T-cell (primary cell): ENCODE data around the gene LRFN2. TPM values are rescaled to one million over a fixed set of nuclear protein-coding genes. Genes with fewer than 3 reads are reported as not detected.
A peak's percentile ranks its signal among the peaks of the same experiment; 100 is the strongest.

Experiments used
- ATAC-seq, 4 experiments: fragments of 200-7000 bp in 3 of 4; fragments of 150-1000 bp in 1 of 4; cut with Tn5 transposase; replicated peaks in 1 of 4; 1 replicate in 3 of 4; 2 replicates in 1 of 4; pipeline ENCODE4 v1.10.0; 2021; ENCODE audit warnings: moderate library complexity in 3 of 4, mild to moderate bottlenecking in 2 of 4, moderate number of reproducible peaks in 1 of 4
- CTCF ChIA-PET, 2 donors: fragments of 300-600 bp; sonication (Branson Sonifier 250); formaldehyde crosslinking; loops; one replicate each; lab custom pipeline; 2022; ENCODE audit warnings: antibody characterized with exemption in 2 of 2; lab: Charles Lee
- POLR2A ChIA-PET, 2 donors: fragments of 300-600 bp; sonication (Branson Sonifier 250); formaldehyde crosslinking; loops; one replicate each; lab custom pipeline; 2022; ENCODE audit warnings: antibody characterized with exemption in 2 of 2; lab: Charles Lee
- DNase-seq, 35 experiments: peaks; one replicate each; pipeline versions ENCODE4 v3.0.0 to v3.0.0-alpha.2; 2013 to 2023
- H3K27ac ChIP-seq: one replicate; pipeline ENCODE4 v1.5.1; 2013; ENCODE audit warnings: low read length
- H3K27me3 ChIP-seq, 2 experiments: replicated peaks in 1 of 2; 1 replicate in 1 of 2; 2 replicates in 1 of 2; pipeline versions ENCODE4 v1.6.1 to v1.7.0; 2013; ENCODE audit warnings: low read length in 1 of 2, mixed read lengths in 1 of 2; ENCODE audit not compliant: control insufficient read depth in 2 of 2, insufficient read depth in 2 of 2; ENCODE audit errors: extremely low read depth in 1 of 2
- H3K36me3 ChIP-seq, 2 donors: 1 replicate in 1 of 2; 2 replicates in 1 of 2; pipeline versions ENCODE4 v1.6.1 to v1.7.0; 2013; ENCODE audit warnings: low read length in 1 of 2; ENCODE audit not compliant: control insufficient read depth in 2 of 2, insufficient read depth in 1 of 2; ENCODE audit errors: extremely low read depth in 1 of 2
- H3K4me1 ChIP-seq, 2 experiments: 1 replicate in 1 of 2; 2 replicates in 1 of 2; pipeline versions ENCODE4 v1.6.1 to v1.7.0; 2013; ENCODE audit warnings: low read length in 2 of 2, mixed read lengths in 1 of 2; ENCODE audit not compliant: insufficient read depth in 2 of 2, control insufficient read depth in 1 of 2; ENCODE audit errors: extremely low read depth in 1 of 2
- H3K4me3 ChIP-seq, 2 donors: 1 replicate in 1 of 2; 2 replicates in 1 of 2; pipeline versions ENCODE4 v1.5.1 to v1.7.0; 2013; ENCODE audit warnings: mild to moderate bottlenecking in 2 of 2, low read length in 1 of 2, moderate library complexity in 1 of 2; ENCODE audit not compliant: control insufficient read depth in 1 of 2; ENCODE audit errors: extremely low read depth in 1 of 2
- H3K9me3 ChIP-seq: 2 replicates; pipeline ENCODE4 v1.7.0; 2013
- H3K27ac Mint-ChIP-seq, 2 donors: one replicate each; pipeline ENCODE4 v1.8.0; 2020 to 2021; ENCODE audit warnings: mild to moderate bottlenecking in 2 of 2, mixed read lengths in 2 of 2
- H3K27me3 Mint-ChIP-seq, 2 donors: one replicate each; pipeline ENCODE4 v1.8.0; 2021 to 2022; ENCODE audit warnings: mixed read lengths in 2 of 2
- H3K36me3 Mint-ChIP-seq: one replicate; pipeline ENCODE4 v1.8.0; 2021; ENCODE audit warnings: mixed read lengths
- H3K4me1 Mint-ChIP-seq, 3 donors: one replicate each; pipeline ENCODE4 v1.8.0; 2020 to 2022; ENCODE audit warnings: mixed read lengths in 3 of 3, mild to moderate bottlenecking in 1 of 3
- H3K4me3 Mint-ChIP-seq, 3 donors: one replicate each; pipeline ENCODE4 v1.8.0; 2020 to 2022; ENCODE audit warnings: mild to moderate bottlenecking in 3 of 3, mixed read lengths in 3 of 3, moderate library complexity in 3 of 3
- H3K9me3 Mint-ChIP-seq, 3 donors: one replicate each; pipeline ENCODE4 v1.8.0; 2020 to 2022; ENCODE audit warnings: mixed read lengths in 3 of 3
- WGBS: methylation state at CpG from one replicate; pipeline ENCODE4 v1.1.5; 2013; ENCODE audit warnings: missing lambda C conversion rate; ENCODE audit not compliant: insufficient coverage; 5-methylcytosine and 5-hydroxymethylcytosine counted together
- total RNA-seq, 35 experiments: library from RNA in 6 of 35; stranded (reverse) in 6 of 35; fragments of 120-200 nt in 1 of 35; gene quantifications; one replicate each; pipeline versions ENCODE4 v1.2.1 to v1.2.4 and lab custom pipeline; 2013 to 2026

LRFN2 gene
- total RNA-seq, 5 donors from 2014 or later (not counting 1 experiment from before 2014, with no cell fraction given), result 0.12 to 1.7 (median 0.92) TPM

DNA sequence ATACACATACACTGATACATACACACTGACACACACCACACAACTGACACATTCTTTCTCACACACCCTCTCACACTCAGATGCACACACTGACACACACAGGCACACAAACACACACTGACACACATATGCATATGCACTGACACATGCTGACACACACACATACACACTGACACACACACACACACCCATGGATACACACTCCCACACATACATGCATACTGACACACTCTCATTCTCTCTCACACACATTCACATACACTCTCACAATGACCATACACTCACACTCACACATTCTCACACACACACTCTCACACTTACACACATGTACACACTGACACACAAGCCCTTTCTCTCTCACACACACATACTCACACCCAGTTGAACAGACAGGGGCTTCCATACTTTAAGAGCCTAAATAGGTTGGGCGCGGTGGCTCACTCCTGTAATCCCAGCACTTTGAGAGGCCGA is 236.4 kb downstream of the LRFN2 start:
- ChIA-PET POLR2A (no interaction called here), CTCF (no interaction called here)
- Histone ChIP-seq H3K27me3 (peaks cover 0 to 16% of the 10 kb centered on the region in 2 experiments), H3K36me3 (no peaks in the 10 kb centered on the region), H3K4me1 (peaks cover 0 to 4% of the 10 kb centered on the region in 2 experiments), H3K9me3 (no peaks in the 10 kb centered on the region), H3K4me3 (no peak overlapping the region), H3K27ac (no peak overlapping the region)
- DNase-seq, result no peak
- no peaks in the 10 kb centered on the region for H3K9me3 Mint-ChIP-seq
- H3K27me3 Mint-ChIP-seq, result no peaks in the 10 kb centered on the region
- H3K27ac Mint-ChIP-seq, result no peak overlapping the region
- ATAC-seq, result no peak
- no peak overlapping the region for H3K4me3 Mint-ChIP-seq
- 100% methylated on average over 2 of the region's 3 CpGs for WGBS
- no peaks in the 10 kb centered on the region for H3K4me1 Mint-ChIP-seq
- no peaks in the 10 kb centered on the region for H3K36me3 Mint-ChIP-seq

DNA sequence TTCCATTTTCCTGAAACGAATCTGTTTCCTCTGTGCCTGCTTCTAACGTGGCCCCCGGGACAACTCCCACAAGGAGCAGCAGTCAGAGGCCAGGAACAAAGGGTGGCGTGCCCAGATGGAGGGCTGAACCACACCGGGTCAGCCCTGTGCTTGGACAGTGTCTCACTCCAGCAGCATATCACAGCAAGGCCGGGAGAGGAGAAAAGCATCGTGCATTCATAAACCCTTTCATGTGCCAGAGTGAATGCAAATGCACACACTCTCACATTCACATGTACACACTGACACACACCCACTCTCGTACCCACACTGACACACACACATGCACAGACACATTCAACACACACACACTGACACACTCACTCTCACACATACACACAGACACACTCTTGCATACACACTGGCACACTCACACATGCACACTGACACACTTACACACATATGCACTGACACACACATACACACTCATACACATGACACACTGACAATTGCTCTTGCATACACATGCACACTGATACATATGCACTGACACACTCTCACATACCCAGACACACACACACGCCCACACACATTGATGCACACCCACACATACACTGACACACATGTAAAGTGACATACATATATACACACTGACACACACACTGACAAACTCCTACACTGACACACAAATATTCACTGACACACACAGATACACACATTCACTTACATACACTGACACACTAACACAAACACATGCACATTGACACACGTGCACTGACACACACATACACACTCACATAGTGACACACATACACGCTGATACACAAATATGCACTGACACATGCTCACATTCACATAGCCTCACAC is 237.0 kb downstream of the LRFN2 start:
- peaks cover 0 to 19% of the 10 kb centered on the region in 2 experiments for H3K27me3 ChIP-seq
- ATAC-seq (no peak), DNase-seq (no peak)
- Mint-ChIP-seq H3K27me3 (no peaks in the 10 kb centered on the region), H3K4me1 (no peaks in the 10 kb centered on the region), H3K4me3 (no peak overlapping the region), H3K36me3 (no peaks in the 10 kb centered on the region), H3K9me3 (no peaks in the 10 kb centered on the region), H3K27ac (no peak overlapping the region)
- no peaks in the 10 kb centered on the region for H3K9me3 ChIP-seq
- CTCF ChIA-PET, result no interaction called here
- peaks cover 0 to 4% of the 10 kb centered on the region in 2 experiments for H3K4me1 ChIP-seq
- no peak overlapping the region for H3K27ac ChIP-seq
- H3K4me3 ChIP-seq, result no peak overlapping the region
- POLR2A ChIA-PET, result interaction anchor here in 1 of 2 donors (1.2 kb wide), 1 partner anchor 709 kb away, joined by 4 read pairs; no protein-coding TSS in a partner anchor
- WGBS, result 73% methylated on average over 11 of the region's 11 CpGs
- H3K36me3 ChIP-seq, result no peaks in the 10 kb centered on the region

DNA sequence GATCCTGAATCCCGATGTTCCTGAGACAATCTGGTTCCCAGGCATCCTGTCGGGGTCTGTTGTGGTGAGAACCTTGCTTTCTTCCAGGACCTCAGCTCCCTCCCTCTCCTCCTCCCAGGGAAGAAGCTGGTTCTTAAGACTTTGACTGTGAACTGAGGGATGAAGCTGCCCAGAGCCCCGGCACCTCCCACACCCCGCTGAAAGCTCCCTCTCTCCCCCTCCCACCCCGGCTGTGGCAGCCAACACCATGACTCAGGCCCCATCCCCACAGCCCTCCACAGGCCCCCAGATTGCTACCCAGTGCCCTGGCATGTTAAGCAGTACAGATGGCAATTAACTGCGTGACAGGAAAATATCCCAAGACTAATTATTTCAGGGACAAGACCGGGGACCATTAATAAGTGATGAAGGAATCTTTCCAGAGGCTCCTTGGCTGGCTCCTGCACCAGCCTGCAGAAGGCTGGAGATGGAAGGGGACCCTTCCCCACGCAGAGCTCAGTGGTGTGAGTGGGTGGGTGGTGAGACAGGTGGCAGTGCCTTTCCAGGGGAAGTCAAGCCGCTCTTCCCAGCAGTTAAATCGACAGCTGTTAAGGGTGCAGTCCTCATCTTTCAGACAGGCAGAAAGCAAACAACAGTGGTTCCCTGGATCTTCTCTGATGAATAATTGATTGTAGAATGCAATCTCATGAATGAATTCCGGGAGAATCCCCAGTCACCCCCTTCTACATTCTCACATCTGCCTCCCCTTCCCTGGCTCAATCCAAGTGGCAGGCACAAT is 237.9 kb downstream of the LRFN2 start:
- 65% methylated on average over 5 of the region's 11 CpGs for WGBS
- Mint-ChIP-seq H3K27me3 (no peaks in the 10 kb centered on the region), H3K9me3 (no peaks in the 10 kb centered on the region), H3K36me3 (no peaks in the 10 kb centered on the region), H3K4me1 (no peaks in the 10 kb centered on the region), H3K4me3 (no peak overlapping the region), H3K27ac (no peak overlapping the region)
- POLR2A ChIA-PET, result interaction anchor here in 1 of 2 donors (1.2 kb wide), 1 partner anchor 710 kb away, joined by 4 read pairs; no protein-coding TSS in a partner anchor
- Histone ChIP-seq H3K9me3 (no peaks in the 10 kb centered on the region), H3K4me1 (peaks cover 0 to 4% of the 10 kb centered on the region in 2 experiments), H3K27me3 (peaks cover 0 to 19% of the 10 kb centered on the region in 2 experiments), H3K36me3 (no peaks in the 10 kb centered on the region), H3K27ac (no peak overlapping the region), H3K4me3 (no peak overlapping the region)
- ATAC-seq, result no peak
- CTCF ChIA-PET, result no interaction called here
- no peak for DNase-seq

DNA sequence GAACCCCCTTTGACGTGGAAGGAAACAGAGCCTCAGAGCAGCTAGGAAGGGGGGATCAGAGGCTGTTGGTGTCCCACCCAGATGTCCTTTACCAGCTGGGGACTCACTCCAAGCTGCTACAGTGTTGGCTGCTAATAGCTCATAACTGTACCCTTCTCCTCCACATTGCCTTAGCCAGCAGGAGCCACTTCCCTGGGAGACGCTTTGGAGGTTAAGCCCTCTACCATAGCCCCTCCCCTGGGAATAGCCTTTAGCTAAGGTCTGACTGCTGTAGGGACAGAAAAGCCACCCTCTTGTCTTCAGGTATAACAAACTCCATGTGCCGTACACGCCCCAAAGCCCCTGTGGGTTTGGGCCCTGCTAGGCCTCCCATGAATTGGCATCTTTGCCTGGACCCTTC is 238.6 kb downstream of the LRFN2 start:
- Mint-ChIP-seq H3K4me3 (no peak overlapping the region), H3K36me3 (no peaks in the 10 kb centered on the region), H3K27me3 (no peaks in the 10 kb centered on the region), H3K4me1 (no peaks in the 10 kb centered on the region), H3K27ac (no peak overlapping the region), H3K9me3 (no peaks in the 10 kb centered on the region)
- ChIA-PET POLR2A (interaction anchor here in 1 of 2 donors (1.2 kb wide), 1 partner anchor 710 kb away, joined by 4 read pairs; no protein-coding TSS in a partner anchor), CTCF (no interaction called here)
- Histone ChIP-seq H3K4me1 (peaks cover 0 to 4% of the 10 kb centered on the region in 2 experiments), H3K27ac (no peak overlapping the region), H3K4me3 (no peak overlapping the region), H3K9me3 (no peaks in the 10 kb centered on the region), H3K27me3 (peaks cover 0 to 23% of the 10 kb centered on the region in 2 experiments), H3K36me3 (no peaks in the 10 kb centered on the region)
- WGBS, result 77% methylated on average over 3 of the region's 4 CpGs
- no peak for ATAC-seq
- peak in 1 of 35 experiments; percentile 5 for DNase-seq

DNA sequence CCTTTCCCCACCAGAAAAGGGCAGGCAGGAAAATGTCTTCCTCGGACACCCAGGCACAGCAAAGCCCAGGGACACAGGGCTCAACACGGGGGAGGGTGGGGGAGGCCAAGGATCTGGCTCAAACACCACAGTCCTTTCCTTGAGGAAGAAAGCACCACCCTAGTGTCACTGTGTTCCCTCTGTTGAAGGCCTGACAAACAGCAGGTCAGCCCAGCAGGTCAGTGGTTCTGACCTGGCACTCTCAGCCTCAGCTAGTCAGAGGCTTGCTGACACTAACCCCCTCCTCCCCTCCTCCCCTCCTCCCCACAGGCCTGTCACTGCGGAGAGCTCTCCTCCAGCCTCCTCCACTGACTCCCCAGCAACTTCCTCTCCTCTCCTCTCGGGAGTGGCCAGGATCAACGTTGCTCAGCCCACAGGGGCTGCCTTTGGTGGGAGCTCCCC is 239.6 kb downstream of the LRFN2 start:
- Histone ChIP-seq H3K4me1 (peaks cover 0 to 3% of the 10 kb centered on the region in 2 experiments), H3K4me3 (no peak overlapping the region), H3K27ac (no peak overlapping the region), H3K27me3 (peaks cover 0 to 23% of the 10 kb centered on the region in 2 experiments), H3K36me3 (no peaks in the 10 kb centered on the region), H3K9me3 (no peaks in the 10 kb centered on the region)
- no peak for DNase-seq
- H3K9me3 Mint-ChIP-seq, result no peaks in the 10 kb centered on the region
- H3K36me3 Mint-ChIP-seq, result no peaks in the 10 kb centered on the region
- ATAC-seq, result no peak
- no peak overlapping the region for H3K27ac Mint-ChIP-seq
- CTCF ChIA-PET, result no interaction called here
- POLR2A ChIA-PET, result no interaction called here
- H3K4me1 Mint-ChIP-seq, result no peaks in the 10 kb centered on the region
- WGBS, result no CpG with 5 or more reads among the region's 5 CpGs
- H3K27me3 Mint-ChIP-seq, result no peaks in the 10 kb centered on the region
- H3K4me3 Mint-ChIP-seq, result no peak overlapping the region

DNA sequence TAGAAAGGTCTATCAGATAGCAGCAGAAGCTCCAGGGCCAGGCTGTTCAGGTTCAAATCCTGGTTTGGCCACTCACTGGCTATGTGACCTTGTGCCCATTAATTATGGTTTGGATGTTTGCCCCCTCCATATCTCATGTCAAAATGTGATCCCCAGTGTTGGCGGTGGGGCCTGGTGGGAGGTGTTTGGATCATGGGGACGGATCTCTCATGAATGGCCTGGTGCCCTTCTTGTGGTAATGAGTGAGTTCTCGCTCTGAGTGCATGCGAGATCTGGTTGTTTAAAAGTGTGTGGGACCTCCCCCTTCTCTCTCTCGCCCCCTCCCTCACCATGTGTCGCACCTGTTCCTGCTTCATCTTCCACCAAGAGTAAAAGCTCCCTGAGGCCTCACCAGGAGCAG is 240.9 kb downstream of the LRFN2 start:
- POLR2A ChIA-PET, result no interaction called here

More for the DNA sequence above, 240.9 kb downstream of the LRFN2 start:
- H3K27me3 Mint-ChIP-seq, result no peaks in the 10 kb centered on the region
- peaks cover 0 to 1% (median 0%) of the 10 kb centered on the region in 3 donors for H3K4me1 Mint-ChIP-seq
- no peak for ATAC-seq
- H3K27me3 ChIP-seq, result peaks cover 0 to 23% of the 10 kb centered on the region in 2 experiments
- DNase-seq, result no peak
- no peaks in the 10 kb centered on the region for H3K9me3 Mint-ChIP-seq
- H3K36me3 Mint-ChIP-seq, result no peaks in the 10 kb centered on the region
- H3K27ac Mint-ChIP-seq, result no peak overlapping the region
- no peak overlapping the region for H3K27ac ChIP-seq
- CTCF ChIA-PET, result interaction anchor here in 1 of 2 donors (0.6 to 0.7 kb wide), 2 partner anchors 24 to 28 kb away, joined by 3 read pairs; no protein-coding TSS in a partner anchor
- H3K9me3 ChIP-seq, result no peaks in the 10 kb centered on the region
- no peak overlapping the region for H3K4me3 Mint-ChIP-seq
- H3K4me1 ChIP-seq, result no peaks in the 10 kb centered on the region
- no CpG with 5 or more reads among the region's 6 CpGs for WGBS
- H3K36me3 ChIP-seq, result no peaks in the 10 kb centered on the region
- H3K4me3 ChIP-seq, result no peak overlapping the region
